GM13977 (cell line): ENCODE results near the gene RASSF3.
"Not testable (repeated sequence)": the region's sequence is repeated elsewhere in the genome, so short reads cannot be mapped to it uniquely, and the experiment has no call there.

Source experiments
- DNase-seq: peaks from one replicate; pipeline ENCODE4 v3.0.0; 2012; ENCODE audit warnings: low spot score
- CTCF ChIP-seq: IDR thresholded peaks from 2 replicates; pipeline ENCODE4 v1.5.1; 2012; ENCODE audit warnings: mild to moderate bottlenecking, control low read depth; ENCODE audit not compliant: insufficient read depth; ENCODE audit errors: extremely low read depth, missing control alignments
- in situ Hi-C: fragments of 300-500 bp; cut with MboI; formaldehyde crosslinking; loops from one replicate; pipeline ENCODE4 v1.12.0; 2022; ENCODE audit warnings: low sequenced_read_pairs, low pct_unique_long_range_greater_than_20kb, mixed read lengths, inconsistent platforms; ENCODE audit not compliant: unreplicated experiment

Gene RASSF3

GRCh38 chr12:64609536-64610078 is 688 bp upstream of the RASSF3 start:
- no peak for DNase-seq
- in situ Hi-C loops, result no loop called here
- no peak for TF ChIP-seq CTCF

- no peak for TF ChIP-seq CTCF
- in situ Hi-C loops, result no loop called here
- DNase-seq, result peak; percentile 80
Observed at GRCh38 chr12:64610660-64611340, 505 bp downstream of the RASSF3 start.

- TF ChIP-seq CTCF, result no peak
- DNase-seq, result no peak
- in situ Hi-C loops, result no loop called here
Observed at GRCh38 chr12:64611341-64612284, 1.3 kb downstream of the RASSF3 start.

GRCh38 chr12:64612843-64613242 is 2.5 kb downstream of the RASSF3 start:
- no peak for DNase-seq
- in situ Hi-C loops, result no loop called here

GRCh38 chr12:64613775-64614398 is 3.6 kb downstream of the RASSF3 start:
- in situ Hi-C loops, DNase-seq: not testable (repeated sequence)

More at GRCh38 chr12:64612843-64613242, 2.5 kb downstream of the RASSF3 start:
- TF ChIP-seq CTCF, result no peak

GRCh38 chr12:64616201-64616600 is 5.9 kb downstream of the RASSF3 start:
- DNase-seq, result no peak
- no peak for TF ChIP-seq CTCF
- in situ Hi-C loops, result no loop called here
